Mesenteric fat pad (tissue), 1 donor: Measurements from ENCODE around the gene THAP4. TPM values are rescaled to one million over a fixed set of nuclear protein-coding genes. Genes with fewer than 3 reads are reported as not detected.
"Not testable (repeated sequence)": the region's sequence is repeated elsewhere in the genome, so short reads cannot be mapped to it uniquely, and the experiment has no call there.

Source experiments
- DNase-seq: peaks from one replicate; pipeline ENCODE4 v3.0.0-alpha.2; 2020; ENCODE audit warnings: low spot score
- total RNA-seq: library from RNA; stranded (reverse); fragmentation: NEBNext Ultra II Directional; extraction: Animal tissue kit (Norgen Biotek cat#: 25700); gene quantifications from one replicate; pipeline ENCODE4 v1.2.1, GENCODE V29; 2021
- donor health status: DM: yes; HTN: yes; CAD: no.

THAP4 gene
- total RNA-seq, 1 donor from 2014 or later: 48.7 TPM

- DNase-seq: no peak
Measured at GRCh38 chr2:241586564-241587264, 50.2 kb downstream of the THAP4 start.

- DNase-seq: no peak
Measured at GRCh38 chr2:241584436-241584835, 52.5 kb downstream of the THAP4 start.

GRCh38 chr2:241582806-241583205 is 54.2 kb downstream of the THAP4 start:
- DNase-seq: no peak

GRCh38 chr2:241582328-241582727 is 54.6 kb downstream of the THAP4 start:
- no peak for DNase-seq

GRCh38 chr2:241579281-241579680 is 57.7 kb downstream of the THAP4 start:
- no peak for DNase-seq

- peak; percentile 64 for DNase-seq
Measured at GRCh38 chr2:241577413-241578122, 59.4 kb downstream of the THAP4 start.

GRCh38 chr2:241576293-241576654 is 60.7 kb downstream of the THAP4 start:
- DNase-seq: peak; percentile 83

- DNase-seq: peak; percentile 60
Measured at GRCh38 chr2:241575624-241576292, 61.2 kb downstream of the THAP4 start.

GRCh38 chr2:241574911-241575623 is 61.9 kb downstream of the THAP4 start:
- peak; percentile 39 for DNase-seq

GRCh38 chr2:241573741-241574140 is 63.2 kb downstream of the THAP4 start:
- no peak for DNase-seq

- DNase-seq: not testable (repeated sequence)
Measured at GRCh38 chr2:241572915-241573651, 63.9 kb downstream of the THAP4 start.

GRCh38 chr2:241571821-241572620 is 64.9 kb downstream of the THAP4 start:
- DNase-seq: no peak

GRCh38 chr2:241570961-241571581 is 65.9 kb downstream of the THAP4 start:
- no peak for DNase-seq

- DNase-seq: no peak
Measured at GRCh38 chr2:241569831-241570281, 67.1 kb downstream of the THAP4 start.

GRCh38 chr2:241568726-241569125 is 68.2 kb downstream of the THAP4 start:
- DNase-seq: no peak

- DNase-seq: no peak
Measured at GRCh38 chr2:241567776-241568175, 69.2 kb downstream of the THAP4 start.

- DNase-seq: not testable (repeated sequence)
Measured at GRCh38 chr2:241567266-241567665, 69.7 kb downstream of the THAP4 start.

- no peak for DNase-seq
Measured at GRCh38 chr2:241566468-241566867, 70.5 kb downstream of the THAP4 start.

- DNase-seq: not testable (repeated sequence)
Measured at GRCh38 chr2:241566021-241566420, 70.9 kb downstream of the THAP4 start.
